Adrenal gland (tissue), 5 donors: ENCODE data around the gene TFF2.

ENCODE experiments used
- POLR2A ChIP-seq, 2 donors: fragments of 450-650 bp; IDR thresholded peaks; one replicate each; pipeline ENCODE4 v1.6.1; 2017; ENCODE audit warnings: antibody characterized with exemption in 2 of 2, mild to moderate bottlenecking in 2 of 2, moderate library complexity in 1 of 2
- TF ChIP-seq, protein P1 (sequence below), 6 experiments: fragments of 450-650 bp in 4 of 6; fragments of 200-600 bp in 2 of 6; sonication (generic) in 1 of 6; IDR thresholded peaks; 1 replicate in 5 of 6; 2 replicates in 1 of 6; pipeline versions ENCODE4 v1.5.1 to v1.8.0; 2016 to 2021; ENCODE audit warnings: antibody characterized with exemption in 6 of 6, mild to moderate bottlenecking in 2 of 6, moderate library complexity in 1 of 6
- donor health status: DM: no; HTN: no; CAD: no.

DNA sequence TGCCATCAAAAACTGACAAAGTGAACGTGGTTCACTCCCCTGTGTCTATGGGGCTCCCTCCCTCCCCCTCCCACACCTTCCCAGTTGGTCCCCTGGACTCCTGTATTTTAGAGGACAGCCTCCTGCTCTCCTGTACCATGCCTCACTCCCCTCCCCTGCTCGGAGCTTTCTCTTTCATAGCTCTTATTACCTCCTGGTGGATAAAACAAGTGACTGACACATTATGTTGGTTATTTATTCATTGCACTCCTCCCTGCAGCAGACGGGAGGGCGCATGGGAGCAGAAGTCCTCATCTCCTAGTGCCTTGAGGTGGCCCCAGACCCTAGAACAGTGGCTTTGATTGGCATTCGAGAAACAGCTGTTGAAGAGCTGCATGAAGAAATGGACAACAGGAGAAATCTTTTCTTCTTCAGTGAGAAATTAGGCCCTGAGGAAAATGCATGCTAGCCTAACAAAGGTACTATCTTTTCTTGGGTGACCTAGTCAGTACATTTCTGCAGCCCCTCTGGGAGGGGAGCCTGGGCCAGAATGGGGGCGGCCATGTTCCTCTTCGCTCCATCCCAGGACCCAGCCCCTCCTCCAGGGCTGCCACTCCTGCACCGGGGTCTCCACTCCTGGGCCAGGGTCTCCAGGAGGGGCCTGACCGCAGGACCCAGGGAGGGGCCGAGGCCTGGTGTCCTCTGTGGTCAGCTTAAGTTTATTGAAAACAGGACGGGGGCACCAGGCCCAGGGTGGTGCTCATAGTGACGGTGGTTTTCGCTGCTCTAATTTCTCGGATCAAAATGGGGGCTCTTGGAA lies 16.8 kb upstream of the TFF2 start:
- no peak for TF ChIP-seq POLR2A (IDR thresholded peaks at IDR 0.05)
- TF ChIP-seq, protein P1, sequence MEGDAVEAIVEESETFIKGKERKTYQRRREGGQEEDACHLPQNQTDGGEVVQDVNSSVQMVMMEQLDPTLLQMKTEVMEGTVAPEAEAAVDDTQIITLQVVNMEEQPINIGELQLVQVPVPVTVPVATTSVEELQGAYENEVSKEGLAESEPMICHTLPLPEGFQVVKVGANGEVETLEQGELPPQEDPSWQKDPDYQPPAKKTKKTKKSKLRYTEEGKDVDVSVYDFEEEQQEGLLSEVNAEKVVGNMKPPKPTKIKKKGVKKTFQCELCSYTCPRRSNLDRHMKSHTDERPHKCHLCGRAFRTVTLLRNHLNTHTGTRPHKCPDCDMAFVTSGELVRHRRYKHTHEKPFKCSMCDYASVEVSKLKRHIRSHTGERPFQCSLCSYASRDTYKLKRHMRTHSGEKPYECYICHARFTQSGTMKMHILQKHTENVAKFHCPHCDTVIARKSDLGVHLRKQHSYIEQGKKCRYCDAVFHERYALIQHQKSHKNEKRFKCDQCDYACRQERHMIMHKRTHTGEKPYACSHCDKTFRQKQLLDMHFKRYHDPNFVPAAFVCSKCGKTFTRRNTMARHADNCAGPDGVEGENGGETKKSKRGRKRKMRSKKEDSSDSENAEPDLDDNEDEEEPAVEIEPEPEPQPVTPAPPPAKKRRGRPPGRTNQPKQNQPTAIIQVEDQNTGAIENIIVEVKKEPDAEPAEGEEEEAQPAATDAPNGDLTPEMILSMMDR (IDR thresholded peaks at IDR 0.05) = no peak
